Smooth muscle cell (in vitro differentiated cells): ENCODE data around the gene TMEM117. TPM values are rescaled to one million over a fixed set of nuclear protein-coding genes. Genes with fewer than 3 reads are reported as not detected.

Source experiments
- DNase-seq: peaks from one replicate; lab custom pipeline; 2025; ENCODE audit not compliant: unreplicated experiment; lab: John Stamatoyannopoulos, UW
- H2AFZ ChIP-seq: fragments of 200-600 bp; sonication (generic); 2 replicates; pipeline ENCODE4 v1.6.0; 2016; ENCODE audit warnings: antibody characterized with exemption, low read depth, mild to moderate bottlenecking
- H3F3A ChIP-seq: fragments of 200-600 bp; sonication (generic); 2 replicates; pipeline ENCODE4 v1.6.0; 2017; ENCODE audit warnings: antibody characterized with exemption, low read depth
- H3K27ac ChIP-seq: fragments of 200-600 bp; sonication (generic); 2 replicates; pipeline ENCODE4 v1.5.1; 2016; ENCODE audit warnings: low read depth, mild to moderate bottlenecking
- H3K27me3 ChIP-seq: fragments of 200-600 bp; sonication (generic); 2 replicates; pipeline ENCODE4 v1.6.1; 2016; ENCODE audit warnings: low read depth, mild to moderate bottlenecking
- H3K36me3 ChIP-seq: fragments of 200-600 bp; sonication (generic); 2 replicates; pipeline ENCODE4 v1.5.1; 2016; ENCODE audit warnings: low read depth
- H3K4me1 ChIP-seq: fragments of 200-600 bp; sonication (generic); 2 replicates; pipeline ENCODE4 v1.5.1; 2016; ENCODE audit warnings: low read depth
- H3K4me2 ChIP-seq: fragments of 200-600 bp; sonication (generic); 2 replicates; pipeline ENCODE4 v1.6.0; 2016; ENCODE audit warnings: mild to moderate bottlenecking
- H3K4me3 ChIP-seq: fragments of 200-600 bp; sonication (generic); 2 replicates; pipeline ENCODE4 v1.5.1; 2016; ENCODE audit warnings: mild to moderate bottlenecking
- H3K79me2 ChIP-seq: fragments of 200-600 bp; sonication (generic); 2 replicates; pipeline ENCODE4 v1.6.0; 2016; ENCODE audit warnings: low read depth, mild to moderate bottlenecking
- H3K9ac ChIP-seq: fragments of 200-600 bp; sonication (generic); 2 replicates; pipeline ENCODE4 v1.6.0; 2016; ENCODE audit warnings: low read depth
- H3K9me3 ChIP-seq: fragments of 200-600 bp; sonication (generic); replicated peaks from 2 replicates; pipeline ENCODE4 v1.5.1; 2016; ENCODE audit warnings: low read depth
- H4K20me1 ChIP-seq: fragments of 200-600 bp; sonication (generic); 2 replicates; pipeline ENCODE4 v1.6.0; 2016; ENCODE audit warnings: low read depth
- WGBS: methylation state at CpG from one replicate; pipeline ENCODE4 v1.1.7; 2016; ENCODE audit warnings: low lambda C conversion rate; 5-methylcytosine and 5-hydroxymethylcytosine counted together
- polyA plus RNA-seq: library from polyadenylated mRNA; unstranded; fragments of >200 nt; fragmentation: Nextera tagmentation; extraction: Ambion mirVana; gene quantifications from 2 replicates; pipeline ENCODE4 v1.2.1, GENCODE V29; 2016
- total RNA-seq: library from RNA; depleted of rRNA; stranded (reverse); fragments of >200 nt; gene quantifications from 2 replicates; pipeline ENCODE4 v1.2.3, GENCODE V29; 2014
- TF ChIP-seq, protein P1 (sequence below): fragments of 200-600 bp; sonication (generic); IDR thresholded peaks from 2 replicates; pipeline ENCODE4 v1.5.1; 2017; ENCODE audit warnings: borderline replicate concordance, mild to moderate bottlenecking, antibody characterized with exemption; ENCODE audit not compliant: insufficient read depth, poor library complexity, severe bottlenecking

Gene TMEM117
- total and polyA plus RNA-seq, 2 experiments from 2014 or later, result 13.0 to 38.9 TPM

DNA sequence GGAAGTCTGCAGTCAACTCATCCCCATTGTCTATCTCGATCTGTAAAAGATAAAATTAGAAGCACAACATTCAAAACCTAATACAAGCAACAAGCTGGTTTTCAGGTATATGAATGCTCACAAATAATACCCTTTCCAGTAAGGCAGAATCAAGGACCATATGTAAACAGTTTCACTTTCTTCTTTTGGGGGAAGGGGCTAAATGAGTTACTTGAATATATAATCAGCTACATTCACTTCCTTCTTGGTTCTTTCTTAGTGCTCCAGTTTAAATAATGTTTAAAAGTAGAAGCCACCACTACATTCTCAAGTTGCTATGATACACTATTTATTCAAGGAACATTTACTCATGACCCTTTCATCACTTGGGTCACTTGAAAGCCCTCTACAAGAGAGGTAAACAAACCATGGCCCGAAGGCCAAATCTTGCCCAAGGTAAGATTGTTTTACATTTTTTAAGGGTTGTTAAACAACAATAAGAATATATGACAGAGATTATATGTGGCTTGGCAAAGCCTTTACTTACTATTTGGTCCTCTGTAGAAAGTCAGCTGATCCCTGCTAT lies 40.1 kb upstream of the TMEM117 start:
- no peaks in the 10 kb centered on the region for H3K79me2 ChIP-seq
- H3F3A ChIP-seq, result peaks cover 6% of the 10 kb centered on the region
- 97% methylated on average over 2 of the region's 2 CpGs for WGBS
- TF ChIP-seq, protein P1, sequence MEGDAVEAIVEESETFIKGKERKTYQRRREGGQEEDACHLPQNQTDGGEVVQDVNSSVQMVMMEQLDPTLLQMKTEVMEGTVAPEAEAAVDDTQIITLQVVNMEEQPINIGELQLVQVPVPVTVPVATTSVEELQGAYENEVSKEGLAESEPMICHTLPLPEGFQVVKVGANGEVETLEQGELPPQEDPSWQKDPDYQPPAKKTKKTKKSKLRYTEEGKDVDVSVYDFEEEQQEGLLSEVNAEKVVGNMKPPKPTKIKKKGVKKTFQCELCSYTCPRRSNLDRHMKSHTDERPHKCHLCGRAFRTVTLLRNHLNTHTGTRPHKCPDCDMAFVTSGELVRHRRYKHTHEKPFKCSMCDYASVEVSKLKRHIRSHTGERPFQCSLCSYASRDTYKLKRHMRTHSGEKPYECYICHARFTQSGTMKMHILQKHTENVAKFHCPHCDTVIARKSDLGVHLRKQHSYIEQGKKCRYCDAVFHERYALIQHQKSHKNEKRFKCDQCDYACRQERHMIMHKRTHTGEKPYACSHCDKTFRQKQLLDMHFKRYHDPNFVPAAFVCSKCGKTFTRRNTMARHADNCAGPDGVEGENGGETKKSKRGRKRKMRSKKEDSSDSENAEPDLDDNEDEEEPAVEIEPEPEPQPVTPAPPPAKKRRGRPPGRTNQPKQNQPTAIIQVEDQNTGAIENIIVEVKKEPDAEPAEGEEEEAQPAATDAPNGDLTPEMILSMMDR, result no peak
- DNase-seq, result no peak
- H3K36me3 ChIP-seq, result peaks cover 54% of the 10 kb centered on the region
- no peaks in the 10 kb centered on the region for H3K27me3 ChIP-seq
- no peak overlapping the region for H3K9ac ChIP-seq
- H2AFZ ChIP-seq, result no peak overlapping the region
- H3K4me3 ChIP-seq, result no peak overlapping the region
- H3K4me1 ChIP-seq, result no peaks in the 10 kb centered on the region
- peaks cover 12% of the 10 kb centered on the region for H4K20me1 ChIP-seq
- no peak overlapping the region for H3K4me2 ChIP-seq
- peaks cover 2% of the 10 kb centered on the region for H3K9me3 ChIP-seq
- no peak overlapping the region for H3K27ac ChIP-seq

DNA sequence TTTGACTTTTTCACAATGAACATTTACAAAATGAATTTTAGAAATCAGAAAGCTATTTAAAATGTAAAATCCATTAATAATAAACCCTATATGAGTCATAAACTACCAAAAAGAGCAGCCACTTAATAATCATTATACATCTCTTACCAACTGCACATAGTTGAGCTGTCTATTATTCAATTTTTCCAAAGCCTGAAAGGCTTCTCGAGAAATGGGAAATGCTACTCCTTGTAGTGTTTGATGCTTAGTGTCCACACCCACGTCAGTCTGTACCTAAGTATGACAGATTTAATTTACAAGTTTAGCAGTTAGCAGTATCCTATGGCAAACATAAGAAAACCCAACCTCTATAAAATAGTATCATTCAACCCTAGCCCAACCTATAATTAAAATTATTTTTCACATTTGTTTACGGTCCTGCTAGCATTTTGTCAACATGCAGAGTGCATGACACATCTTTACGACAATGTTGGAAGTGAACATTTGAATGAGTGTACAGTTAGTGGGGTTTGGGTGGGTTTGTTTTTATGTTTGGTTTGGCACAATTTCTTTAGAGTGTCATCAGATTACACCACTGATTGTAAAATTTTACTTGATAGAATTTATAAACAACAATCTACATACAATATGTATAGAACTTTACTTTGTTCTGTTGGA lies 38.2 kb upstream of the TMEM117 start:
- Histone ChIP-seq H3K27me3 (no peaks in the 10 kb centered on the region), H3K27ac (no peak overlapping the region), H3K9ac (no peak overlapping the region), H3K4me2 (no peak overlapping the region), H4K20me1 (peaks cover 18% of the 10 kb centered on the region), H3K4me3 (no peak overlapping the region), H3K4me1 (no peaks in the 10 kb centered on the region), H2AFZ (no peak overlapping the region), H3K79me2 (peaks cover 4% of the 10 kb centered on the region), H3K36me3 (peaks cover 58% of the 10 kb centered on the region), H3K9me3 (peaks cover 2% of the 10 kb centered on the region), H3F3A (no peaks in the 10 kb centered on the region)
- WGBS, result 98% methylated on average over 4 of the region's 4 CpGs
- TF ChIP-seq, protein P1, result no peak
- no peak for DNase-seq

DNA sequence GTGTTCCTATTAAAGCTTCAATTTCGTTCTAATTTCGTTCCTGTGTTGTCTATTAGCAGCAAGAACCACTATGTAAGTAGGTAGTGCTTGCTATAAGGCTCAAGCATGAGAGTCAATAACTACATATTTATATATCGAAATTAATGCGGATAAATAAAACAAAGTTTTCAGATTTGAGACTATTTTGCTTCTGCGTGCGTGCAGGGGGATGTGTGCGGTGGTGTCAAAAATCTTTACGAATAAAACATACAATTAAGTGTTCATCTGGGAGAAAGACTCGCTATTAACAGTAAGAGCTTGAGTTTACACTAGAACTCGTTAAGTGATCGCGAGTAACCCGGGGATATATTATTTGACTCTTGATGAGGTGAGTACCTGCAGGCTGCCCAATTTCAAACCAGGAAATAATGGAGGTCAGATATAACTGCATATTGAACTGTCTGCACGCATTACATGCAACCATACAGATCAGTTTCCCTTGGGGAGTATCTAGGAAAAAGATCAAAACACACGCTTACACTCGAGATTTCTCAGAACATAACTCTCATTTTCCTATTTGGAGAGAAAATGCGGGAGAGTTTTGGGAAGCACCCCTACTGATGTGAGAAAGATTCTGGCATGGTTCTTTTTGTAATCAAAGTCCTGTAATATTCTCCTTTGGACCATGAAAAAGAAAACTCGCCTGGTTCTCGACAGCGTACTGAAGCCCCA lies 30.6 kb upstream of the TMEM117 start:
- TF ChIP-seq, protein P1, result no peak
- peak overlapping the region; percentile 99 for H2AFZ ChIP-seq
- peak overlapping the region; percentile 99 for H3K27ac ChIP-seq
- H3K9ac ChIP-seq, result peak overlapping the region; percentile 99
- WGBS, result 13% methylated on average over 20 of the region's 20 CpGs
- peaks cover 21% of the 10 kb centered on the region for H3K4me1 ChIP-seq
- peaks cover 21% of the 10 kb centered on the region for H4K20me1 ChIP-seq
- peak overlapping the region; percentile 95 for H3K4me3 ChIP-seq
- peaks cover 13% of the 10 kb centered on the region for H3K36me3 ChIP-seq
- H3K9me3 ChIP-seq, result no peaks in the 10 kb centered on the region
- H3K79me2 ChIP-seq, result peaks cover 37% of the 10 kb centered on the region
- DNase-seq, result no peak
- peak overlapping the region; percentile 92 for H3K4me2 ChIP-seq
- peaks cover 4% of the 10 kb centered on the region for H3F3A ChIP-seq
- H3K27me3 ChIP-seq, result no peaks in the 10 kb centered on the region
